ENCODE data around the gene PIBF1.

- TF ChIP-seq CTCF (IDR thresholded peaks at IDR 0.05) (no peak), POLR2A (IDR thresholded peaks at IDR 0.05) (no peak)
Observed at GRCh38 chr13:73058064-73058313, 276.1 kb downstream of the PIBF1 start.
